H9 (cell line): ENCODE results near the gene KRTAP10-6. TPM values are rescaled to one million over a fixed set of nuclear protein-coding genes. Genes with fewer than 3 reads are reported as not detected.
A peak's percentile ranks its signal among the peaks of the same experiment; 100 is the strongest.
"Not testable (repeated sequence)": the region's sequence is repeated elsewhere in the genome, so short reads cannot be mapped to it uniquely, and the experiment has no call there.

Source experiments
- DNase-seq: peaks from one replicate; pipeline ENCODE4 v3.0.0-alpha.2; 2017
- H2AFZ ChIP-seq: one replicate; pipeline ENCODE4 v1.6.1; 2013; ENCODE audit warnings: mild to moderate bottlenecking, low read length, control low read depth, moderate library complexity
- H2AK5ac ChIP-seq: 2 replicates; pipeline ENCODE4 v1.6.1; 2013; ENCODE audit warnings: low read length, control low read depth, mixed read lengths; ENCODE audit not compliant: insufficient read length
- H2BK120ac ChIP-seq: one replicate; pipeline ENCODE4 v1.6.1; 2013; ENCODE audit warnings: low read depth, mild to moderate bottlenecking, low read length, control low read depth, inconsistent platforms; ENCODE audit not compliant: poor library complexity, severe bottlenecking
- H2BK12ac ChIP-seq: 2 replicates; pipeline ENCODE4 v1.6.1; 2013; ENCODE audit warnings: low read length, control low read depth, mixed read lengths, low read depth; ENCODE audit not compliant: insufficient read length
- H2BK15ac ChIP-seq: 2 replicates; pipeline ENCODE4 v1.6.1; 2013; ENCODE audit warnings: low read depth, low read length, control low read depth
- H2BK20ac ChIP-seq: one replicate; pipeline ENCODE4 v1.6.1; 2013; ENCODE audit warnings: low read depth, mild to moderate bottlenecking, low read length, control low read depth, inconsistent platforms; ENCODE audit not compliant: poor library complexity, severe bottlenecking
- H2BK5ac ChIP-seq: 2 replicates; pipeline ENCODE4 v1.6.1; 2013; ENCODE audit warnings: low read length, control low read depth, mixed read lengths; ENCODE audit not compliant: insufficient read length
- H3K14ac ChIP-seq: 2 replicates; pipeline ENCODE4 v1.6.1; 2013; ENCODE audit warnings: low read length, control low read depth; ENCODE audit not compliant: insufficient read depth
- H3K18ac ChIP-seq: 2 replicates; pipeline ENCODE4 v1.6.1; 2013; ENCODE audit warnings: low read depth, mild to moderate bottlenecking, mixed read lengths, low read length, control low read depth; ENCODE audit not compliant: insufficient read length
- H3K23ac ChIP-seq: 2 replicates; pipeline ENCODE4 v1.6.1; 2013; ENCODE audit warnings: low read length, control low read depth, mixed read lengths, low read depth; ENCODE audit not compliant: insufficient read length
- H3K23me2 ChIP-seq: 2 replicates; pipeline ENCODE4 v1.6.1; 2013; ENCODE audit warnings: low read depth, mild to moderate bottlenecking, mixed read lengths, low read length, control low read depth; ENCODE audit not compliant: insufficient read length, poor library complexity, severe bottlenecking
- H3K27ac ChIP-seq: 2 replicates; pipeline ENCODE4 v1.5.1; 2013; ENCODE audit warnings: low read length, control low read depth, mixed read lengths, low read depth; ENCODE audit not compliant: insufficient read length
- H3K27me3 ChIP-seq: 2 replicates; pipeline ENCODE4 v1.6.1; 2013; ENCODE audit warnings: low read length, control low read depth, inconsistent platforms; ENCODE audit not compliant: insufficient read depth
- H3K4ac ChIP-seq: 2 replicates; pipeline ENCODE4 v1.6.1; 2013; ENCODE audit warnings: low read depth, mild to moderate bottlenecking, control low read depth, inconsistent platforms, low read length, moderate library complexity
- H3K4me1 ChIP-seq: 2 replicates; pipeline ENCODE4 v1.6.1; 2013; ENCODE audit warnings: low read length, control low read depth, inconsistent platforms; ENCODE audit not compliant: insufficient read depth
- H3K4me2 ChIP-seq: 2 replicates; pipeline ENCODE4 v1.6.1; 2013; ENCODE audit warnings: low read length, control low read depth, mixed read lengths; ENCODE audit not compliant: insufficient read length, insufficient read depth
- H3K56ac ChIP-seq: 2 replicates; pipeline ENCODE4 v1.6.1; 2013; ENCODE audit warnings: low read depth, mild to moderate bottlenecking, mixed read lengths, low read length, control low read depth; ENCODE audit not compliant: insufficient read length
- H3K79me1 ChIP-seq: 2 replicates; pipeline ENCODE4 v1.6.1; 2013; ENCODE audit warnings: low read depth, mild to moderate bottlenecking, moderate library complexity, low read length, control low read depth, inconsistent platforms; ENCODE audit not compliant: insufficient read depth, poor library complexity, severe bottlenecking
- H3K79me2 ChIP-seq: 2 replicates; pipeline ENCODE4 v1.6.1; 2013; ENCODE audit warnings: low read length, control low read depth, inconsistent platforms; ENCODE audit not compliant: insufficient read depth
- H3K9ac ChIP-seq: 2 replicates; pipeline ENCODE4 v1.6.1; 2013; ENCODE audit warnings: low read length, control low read depth, mixed read lengths; ENCODE audit not compliant: insufficient read length; ENCODE audit errors: extremely low read depth
- H3K9me3 ChIP-seq: one replicate; pipeline ENCODE4 v1.6.1; 2013; ENCODE audit warnings: low read depth, low read length, inconsistent platforms; ENCODE audit not compliant: control insufficient read depth
- H3T11ph ChIP-seq: one replicate; pipeline ENCODE4 v1.6.1; 2013; ENCODE audit warnings: mild to moderate bottlenecking, low read length, control low read depth, inconsistent platforms
- H4K20me1 ChIP-seq: one replicate; pipeline ENCODE4 v1.6.1; 2013; ENCODE audit not compliant: control insufficient read depth, insufficient read length, insufficient read depth
- H4K5ac ChIP-seq: 2 replicates; pipeline ENCODE4 v1.6.1; 2013; ENCODE audit warnings: low read depth, mild to moderate bottlenecking, mixed read lengths, low read length, control low read depth; ENCODE audit not compliant: insufficient read length
- H4K8ac ChIP-seq: replicated peaks from 2 replicates; pipeline ENCODE4 v1.6.1; 2013; ENCODE audit warnings: low read length, control low read depth, mixed read lengths, low read depth; ENCODE audit not compliant: insufficient read length
- H4K91ac ChIP-seq: 2 replicates; pipeline ENCODE4 v1.6.1; 2013; ENCODE audit warnings: low read depth, mild to moderate bottlenecking, moderate library complexity, mixed read lengths, low read length, control low read depth; ENCODE audit not compliant: insufficient read length
- H3K27ac Mint-ChIP-seq, 3 experiments: 2 replicates in 2 of 3; 3 replicates in 1 of 3; pipeline ENCODE4 v1.8.0; 2020 to 2021; ENCODE audit warnings: mixed read lengths in 3 of 3, mild to moderate bottlenecking in 1 of 3, moderate library complexity in 1 of 3
- H3K27me3 Mint-ChIP-seq: 2 replicates; pipeline ENCODE4 v1.8.0; 2021; ENCODE audit warnings: low read depth, mild to moderate bottlenecking, moderate library complexity, mixed read lengths
- H3K36me3 Mint-ChIP-seq, 3 experiments: 2 replicates in 2 of 3; 3 replicates in 1 of 3; pipeline ENCODE4 v1.8.0; 2020 to 2021; ENCODE audit warnings: low read depth in 3 of 3, mixed read lengths in 3 of 3; ENCODE audit not compliant: insufficient read depth in 1 of 3
- H3K4me1 Mint-ChIP-seq, 2 experiments: 2 replicates each; pipeline ENCODE4 v1.8.0; 2020; ENCODE audit warnings: mixed read lengths in 2 of 2
- H3K4me3 Mint-ChIP-seq, 2 experiments: 2 replicates in 1 of 2; 3 replicates in 1 of 2; pipeline ENCODE4 v1.8.0; 2020 to 2021; ENCODE audit warnings: mild to moderate bottlenecking in 2 of 2, mixed read lengths in 2 of 2, moderate library complexity in 1 of 2
- H3K9me3 Mint-ChIP-seq, 2 experiments: 2 replicates in 1 of 2; 3 replicates in 1 of 2; pipeline ENCODE4 v1.8.0; 2020; ENCODE audit warnings: mild to moderate bottlenecking in 2 of 2, mixed read lengths in 2 of 2, moderate library complexity in 1 of 2
- CTCF ChIP-seq: fragments of 200-600 bp; sonication (generic); conservative IDR thresholded peaks from 3 replicates; pipeline ENCODE4 v1.8.0; 2021; ENCODE audit warnings: antibody characterized with exemption, mild to moderate bottlenecking
- WGBS: extraction: QIAGEN DNeasy Blood & Tissue Kit; methylation state at CpG from one replicate; pipeline ENCODE4 v1.1.7; 2013; ENCODE audit warnings: missing lambda C conversion rate, low lambda C conversion rate, mixed read lengths; ENCODE audit not compliant: insufficient read length; ENCODE audit errors: extremely low coverage; 5-methylcytosine and 5-hydroxymethylcytosine counted together
- total RNA-seq: library from RNA; stranded (reverse); gene quantifications from 2 replicates; pipeline ENCODE4 v1.2.1, GENCODE V29; 2021

The KRTAP10-6 gene
- total RNA-seq, 1 experiment from 2014 or later, result not detected

GRCh38 chr21:44601091-44601490 is 8.8 kb upstream of the KRTAP10-6 start:
- H2AK5ac ChIP-seq, H3K36me3 Mint-ChIP-seq, H2AFZ ChIP-seq, H3K56ac ChIP-seq, H2BK15ac ChIP-seq, H3K23ac ChIP-seq, H3K14ac ChIP-seq, H3K79me1 ChIP-seq, H3K4me2 ChIP-seq, H3T11ph ChIP-seq, H3K4me3 Mint-ChIP-seq, H3K9me3 Mint-ChIP-seq, H3K4me1 ChIP-seq, H4K20me1 ChIP-seq, H4K5ac ChIP-seq, H3K23me2 ChIP-seq, H3K18ac ChIP-seq, H2BK12ac ChIP-seq, H2BK120ac ChIP-seq, H3K79me2 ChIP-seq, H3K27ac ChIP-seq, H3K27me3 ChIP-seq, H3K4ac ChIP-seq, H3K9ac ChIP-seq, H2BK20ac ChIP-seq, H4K91ac ChIP-seq, H3K9me3 ChIP-seq, H2BK5ac ChIP-seq, H4K8ac ChIP-seq: not testable (repeated sequence)
- TF ChIP-seq CTCF, result 0 out of 3 replicates have a peak, but pooled peaks have one; percentile 8
- peaks cover 36 to 37% of the 10 kb centered on the region in 2 experiments for H3K4me1 Mint-ChIP-seq
- peak overlapping the region in 1 of 3 experiments; percentile 82; a peak in 1 of 7 replicates for H3K27ac Mint-ChIP-seq
- H3K27me3 Mint-ChIP-seq, result peaks cover 11% of the 10 kb centered on the region
- peak; percentile 30 for DNase-seq
- WGBS, result no CpG with 5 or more reads among the region's 10 CpGs

GRCh38 chr21:44600118-44600978 is 8.0 kb upstream of the KRTAP10-6 start, which contains the start of gene KRTAP10-7:
KRTAP10-7 (plus strand) TSS chr21:44600597; CDS start chr21:44600622, 25 bp downstream.
- H3K27ac Mint-ChIP-seq, result peak within 1 kb of the TSS in 2 of 3 experiments; percentile 55 to 90; a peak in 5 of 7 replicates
- H3K4me2 ChIP-seq, H3K4ac ChIP-seq, H3K23me2 ChIP-seq, H2AK5ac ChIP-seq, H3K36me3 Mint-ChIP-seq, H3T11ph ChIP-seq, H3K9me3 ChIP-seq, H3K9me3 Mint-ChIP-seq, H3K18ac ChIP-seq, H4K20me1 ChIP-seq, H2BK12ac ChIP-seq, H4K91ac ChIP-seq, H2BK20ac ChIP-seq, H3K14ac ChIP-seq, H2AFZ ChIP-seq, H2BK15ac ChIP-seq, H4K8ac ChIP-seq, H3K9ac ChIP-seq, H3K23ac ChIP-seq, H3K4me1 ChIP-seq, H3K4me3 Mint-ChIP-seq, H3K79me2 ChIP-seq, H3K27me3 ChIP-seq, DNase-seq, H3K56ac ChIP-seq, H4K5ac ChIP-seq, H2BK120ac ChIP-seq, H3K79me1 ChIP-seq, H2BK5ac ChIP-seq, H3K27ac ChIP-seq: not testable (repeated sequence)
- peaks cover 37 to 38% of the 10 kb centered on the region in 2 experiments for H3K4me1 Mint-ChIP-seq
- H3K27me3 Mint-ChIP-seq, result peaks cover 11% of the 10 kb centered on the region
- WGBS, result no CpG with 5 or more reads among the region's 23 CpGs
